Activated T-helper 1 cell treated with anti-CD3 and anti-CD28 coated beads, Interleukin-2, amount 50 U/mL, for 16 hours (primary cell): ENCODE measurements around the gene RNU6-1.

ENCODE experiments used
- DNase-seq, 2 donors: peaks; one replicate each; pipeline ENCODE4 v3.0.0-alpha.2; 2020; ENCODE audit warnings: low read depth in 1 of 2, low spot score in 1 of 2

The RNU6-1 gene

DNA sequence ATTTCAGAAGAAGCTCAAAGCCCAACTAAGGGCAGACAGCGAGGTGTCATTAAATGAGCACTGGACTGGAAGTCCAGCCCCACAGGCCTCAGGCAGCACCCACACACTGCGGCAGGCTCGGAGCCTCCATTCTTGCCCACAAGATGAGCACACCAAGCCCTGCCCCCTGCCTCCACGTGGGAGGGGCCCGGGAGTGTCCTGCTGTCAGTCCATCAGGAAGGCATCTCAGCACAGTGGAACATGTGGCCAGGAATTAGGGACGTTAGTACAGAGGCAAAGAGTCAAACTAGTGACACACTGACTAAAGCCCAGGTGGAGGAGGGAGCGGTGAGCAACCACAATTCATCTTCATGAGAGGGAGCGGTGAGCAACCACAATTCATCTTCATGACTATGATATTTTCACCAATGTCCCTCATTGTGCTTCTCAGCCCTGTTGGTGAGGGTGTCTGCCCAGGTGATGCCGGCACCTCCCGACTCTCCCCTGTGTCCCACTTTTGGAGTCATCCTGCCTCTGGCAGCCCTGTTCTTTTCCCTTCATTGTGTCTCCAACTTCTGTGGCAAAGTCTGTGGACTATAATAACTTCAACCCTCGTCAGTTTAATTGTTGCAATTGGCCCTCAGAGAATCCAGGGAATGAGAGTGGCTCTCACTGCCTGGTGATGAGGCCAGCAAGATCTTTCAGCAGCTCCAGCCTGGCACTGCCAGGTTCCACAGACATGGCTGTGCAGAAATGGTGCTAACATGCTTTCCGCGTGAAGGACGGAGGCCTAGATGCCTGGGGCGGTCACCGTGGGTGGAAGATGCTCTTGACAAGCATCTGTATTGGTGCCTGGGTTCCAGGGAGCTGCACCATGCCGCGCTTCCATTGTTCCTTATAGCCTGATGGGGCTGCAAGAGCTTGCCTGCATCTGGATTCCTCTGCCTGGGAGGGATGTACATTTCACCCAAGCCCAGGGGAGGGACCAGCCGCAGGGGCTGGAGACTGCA, 37.6 kb downstream of the RNU6-1 start:
- DNase-seq: no peak

DNA sequence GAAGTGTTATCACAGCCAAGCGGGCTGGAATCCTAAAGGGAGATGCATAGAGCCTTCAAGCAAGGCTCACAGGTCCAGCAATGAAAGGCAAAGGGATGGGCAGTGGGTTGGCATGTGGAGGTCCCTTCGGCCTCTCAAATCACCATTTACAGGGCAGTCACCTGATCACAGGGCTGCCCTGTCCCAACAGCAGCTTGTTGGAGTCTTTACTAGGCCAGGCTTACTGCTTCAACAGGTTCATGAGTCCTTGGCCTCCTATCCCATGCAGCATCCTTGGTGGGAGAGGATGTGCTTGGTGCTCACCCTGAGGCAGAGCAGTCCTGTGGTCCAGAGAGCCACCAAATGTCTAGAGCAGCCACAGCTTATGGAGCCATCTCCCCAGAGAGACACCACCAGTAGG, 38.7 kb downstream of the RNU6-1 start:
- DNase-seq: no peak

DNA sequence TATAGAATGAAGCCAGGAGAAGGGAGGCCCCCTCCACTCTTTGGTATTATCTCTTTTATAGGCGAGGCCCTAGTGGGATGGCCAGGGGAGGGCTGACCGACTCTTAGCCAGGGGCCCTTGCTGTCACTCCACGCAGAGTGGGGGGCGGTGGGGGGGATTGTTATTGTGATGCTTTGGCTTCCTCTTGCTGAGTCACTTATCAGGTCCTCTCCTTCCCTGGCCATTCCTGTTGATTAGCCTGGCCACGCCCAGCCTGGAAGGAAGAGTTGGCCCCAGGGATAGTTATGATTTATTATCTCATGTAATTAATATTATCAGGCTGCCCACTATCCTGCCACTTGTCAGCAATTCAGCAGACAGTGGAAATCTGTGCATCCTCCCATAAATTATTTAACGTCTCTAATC, 40.0 kb downstream of the RNU6-1 start:
- DNase-seq: no peak

DNA sequence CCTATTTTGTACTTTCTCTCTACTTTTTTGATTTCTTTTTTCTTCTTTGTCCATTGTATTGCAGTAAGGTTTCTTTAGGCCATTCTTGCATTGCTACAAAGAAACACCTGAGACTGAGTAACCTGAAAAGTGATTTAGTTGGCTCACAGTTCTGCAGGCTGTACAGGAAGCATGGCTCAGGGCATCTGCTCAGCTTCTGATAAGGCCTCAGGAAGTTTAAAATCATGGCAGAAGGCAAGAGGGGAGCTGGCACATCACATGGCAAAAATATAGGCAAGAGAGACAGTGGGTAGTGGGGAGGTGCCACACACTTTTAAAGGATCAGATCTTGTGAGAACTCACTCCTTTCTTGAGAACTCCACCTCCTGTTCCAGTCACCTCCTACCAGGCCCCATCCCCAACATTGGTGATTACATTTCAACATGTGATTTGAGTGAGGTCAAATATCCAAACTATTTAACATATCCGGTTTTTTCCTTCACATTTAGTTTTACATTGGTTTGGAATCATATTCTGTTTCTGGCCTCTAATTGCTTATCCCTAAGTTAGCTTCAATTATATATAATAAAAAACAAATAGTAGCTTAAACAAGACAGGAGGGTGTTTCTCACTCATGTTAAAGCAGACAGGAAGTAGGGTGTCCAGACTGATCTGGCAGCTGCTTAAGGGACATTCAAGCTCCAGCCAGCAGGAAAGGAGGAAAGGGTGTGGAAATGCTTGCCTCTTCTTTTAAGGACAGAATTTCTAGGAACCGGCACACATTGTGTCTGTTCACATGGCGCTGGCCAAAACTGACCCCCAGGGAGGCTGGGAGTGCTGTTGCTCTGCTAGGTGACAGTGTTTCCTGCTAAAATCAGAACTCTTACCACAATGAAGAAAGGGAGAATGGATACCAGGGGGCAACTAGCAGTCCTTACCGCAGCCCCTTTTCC, 43.4 kb downstream of the RNU6-1 start:
- no peak for DNase-seq

DNA sequence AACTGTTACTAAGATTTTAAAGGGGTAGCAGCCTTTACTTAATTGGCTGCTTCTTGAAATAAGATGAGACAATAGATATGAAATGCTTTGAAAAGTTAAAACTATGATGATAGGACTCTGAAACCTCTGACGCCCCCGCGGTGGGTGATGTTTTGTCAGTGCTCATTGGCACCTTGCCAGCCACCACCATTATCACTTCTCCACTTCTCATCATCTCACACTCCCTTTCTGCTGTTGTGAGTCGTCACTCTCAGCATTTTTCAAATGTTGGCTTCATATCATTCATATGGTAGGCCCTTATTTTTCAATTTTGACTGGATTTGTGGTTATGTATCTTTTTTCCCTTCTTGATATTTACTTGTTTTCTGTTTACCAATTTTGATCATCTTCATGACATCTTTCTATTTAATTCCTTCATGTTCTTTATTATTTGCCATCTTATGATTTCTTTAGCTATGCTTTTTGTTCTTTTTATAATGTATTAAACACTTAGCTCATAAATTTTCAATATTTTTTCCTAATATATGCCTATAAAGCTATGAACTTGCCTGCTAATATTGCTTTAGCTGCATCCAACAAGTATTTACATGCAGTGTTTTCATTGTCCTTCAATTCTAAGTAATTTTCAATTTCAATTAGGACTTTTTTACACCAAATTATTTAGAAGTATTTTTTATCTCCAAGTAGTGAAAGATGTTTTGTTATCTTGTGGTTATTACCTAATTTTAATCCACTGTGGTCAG, 44.8 kb downstream of the RNU6-1 start:
- DNase-seq: no peak

DNA sequence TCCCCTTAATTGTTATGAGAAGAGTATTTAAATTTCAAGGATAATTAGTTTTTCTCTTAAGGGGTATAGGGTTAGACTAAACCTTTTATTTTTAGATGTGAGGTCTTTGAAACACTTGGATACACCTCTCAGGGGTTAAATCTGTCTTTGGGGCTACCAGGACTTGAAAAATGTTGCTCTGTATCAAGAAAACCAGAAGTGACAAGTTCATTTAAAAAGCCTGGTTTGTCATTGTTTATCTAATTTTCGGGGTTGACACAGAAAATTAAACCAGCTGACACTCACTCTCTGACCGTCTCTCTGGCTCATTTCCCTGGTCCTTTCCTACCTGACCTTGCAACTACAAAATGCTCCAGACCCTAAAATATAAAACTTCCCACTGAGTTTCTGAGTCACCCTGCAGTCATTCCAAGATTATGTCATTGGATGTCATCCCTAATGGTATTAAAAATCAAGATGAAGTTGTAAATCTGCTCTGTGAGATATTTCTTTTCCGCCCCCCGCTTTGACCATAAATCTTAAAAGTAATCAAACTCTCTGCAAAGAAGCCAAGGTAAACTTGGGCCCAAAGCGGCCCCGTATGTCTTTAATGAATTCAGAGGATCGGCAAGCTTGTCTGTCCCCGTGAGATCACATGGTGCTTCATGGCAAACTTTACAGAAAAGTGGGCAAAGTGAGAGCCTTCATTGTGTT, 47.4 kb downstream of the RNU6-1 start:
- DNase-seq: no peak

DNA sequence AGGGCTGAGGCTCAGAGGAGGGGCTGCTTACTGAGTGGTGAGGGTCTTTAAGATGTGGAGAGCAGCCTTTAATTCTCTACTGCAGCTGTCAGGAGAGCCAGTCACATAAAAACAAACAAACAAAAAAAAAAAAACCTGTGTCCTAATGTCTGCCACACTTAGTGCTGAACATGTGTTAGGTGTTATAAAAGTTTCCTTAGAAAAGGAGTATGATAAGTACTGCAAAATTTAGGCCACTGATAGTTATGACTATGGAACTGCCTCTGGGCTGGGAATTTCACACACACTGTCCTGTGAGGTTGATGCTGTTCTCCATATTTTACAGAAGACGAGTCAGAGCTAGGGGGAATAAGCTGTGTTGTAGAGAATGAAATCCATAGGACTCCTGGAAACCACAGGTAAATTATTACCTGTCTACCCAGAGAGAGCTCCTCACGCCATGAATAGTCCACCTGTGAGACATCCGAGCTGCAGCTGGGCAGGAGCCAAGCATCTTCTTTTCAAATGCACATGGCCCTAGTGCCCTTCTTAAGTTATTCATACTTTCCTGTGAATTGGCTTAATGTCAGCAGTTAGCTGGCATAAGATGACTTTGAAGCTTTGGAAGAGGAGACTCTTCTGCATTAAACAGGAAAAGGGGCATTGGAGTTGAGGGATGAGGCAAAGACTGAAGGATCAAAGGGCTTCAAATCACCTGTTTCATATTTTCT, 49.1 kb downstream of the RNU6-1 start:
- no peak for DNase-seq
